SK-N-SH treated with all-trans-retinoic acid at 6 μM for 48 hours (cell line): Measurements from ENCODE around the gene PARP14.

Source experiments
- ATAC-seq: fragments of 200-7000 bp; cut with Tn5 transposase; 3 replicates; pipeline ENCODE4 v1.9.1; 2020; ENCODE audit warnings: mild to moderate bottlenecking, moderate library complexity
- ARNTL ChIP-seq: fragments of 450-650 bp; formaldehyde crosslinking; IDR thresholded peaks from 2 replicates; pipeline ENCODE4 v1.5.0; 2020; ENCODE audit warnings: low read depth, mild to moderate bottlenecking, moderate library complexity, borderline replicate concordance
- BACH2 ChIP-seq: fragments of 250-450 bp; sonication (Bioruptor Pico); IDR thresholded peaks from 2 replicates; pipeline ENCODE4 v1.9.0; 2021; ENCODE audit warnings: mild to moderate bottlenecking, borderline replicate concordance
- CSDC2 ChIP-seq: fragments of 250-450 bp; sonication (Bioruptor Pico); IDR thresholded peaks from 2 replicates; pipeline ENCODE4 v1.5.0; 2020; ENCODE audit warnings: mild to moderate bottlenecking, moderate library complexity
- ESRRG ChIP-seq: fragments of 250-450 bp; sonication (Bioruptor Pico); IDR thresholded peaks from 2 replicates; pipeline ENCODE4 v1.6.1; 2021; ENCODE audit warnings: mild to moderate bottlenecking
- GLIS3 ChIP-seq: fragments of 250-450 bp; sonication (Bioruptor Pico); IDR thresholded peaks from 2 replicates; pipeline ENCODE4 v1.5.0; 2020; ENCODE audit warnings: mild to moderate bottlenecking, moderate library complexity
- ISL1 ChIP-seq: fragments of 250-450 bp; sonication (Bioruptor Pico); IDR thresholded peaks from 2 replicates; pipeline ENCODE4 v2.1.2; 2022; ENCODE audit warnings: mild to moderate bottlenecking, moderate library complexity
- OSR1 ChIP-seq: fragments of 250-450 bp; sonication (Bioruptor Pico); IDR thresholded peaks from 2 replicates; pipeline ENCODE4 v1.8.0; 2022; ENCODE audit warnings: moderate library complexity, mild to moderate bottlenecking, inconsistent platforms
- PPARA ChIP-seq: fragments of 250-450 bp; sonication (Bioruptor Pico); IDR thresholded peaks from 2 replicates; pipeline ENCODE4 v1.5.0; 2020; ENCODE audit warnings: mild to moderate bottlenecking, borderline replicate concordance
- RARB ChIP-seq: fragments of 250-450 bp; sonication (Bioruptor Pico); IDR thresholded peaks from 2 replicates; pipeline ENCODE4 v1.8.0; 2021; ENCODE audit warnings: mild to moderate bottlenecking, moderate library complexity
- SNAI2 ChIP-seq: fragments of 250-450 bp; sonication (Bioruptor Pico); IDR thresholded peaks from 2 replicates; pipeline ENCODE4 v1.5.0; 2020; ENCODE audit warnings: mild to moderate bottlenecking, moderate library complexity
- TCF4 ChIP-seq: fragments of 250-450 bp; sonication (Bioruptor Pico); IDR thresholded peaks from 2 replicates; pipeline ENCODE4 v1.8.0; 2021; ENCODE audit warnings: mild to moderate bottlenecking, moderate library complexity, borderline replicate concordance
- ZC3H10 ChIP-seq: fragments of 250-450 bp; sonication (Bioruptor Pico); IDR thresholded peaks from 2 replicates; pipeline ENCODE4 v1.5.1; 2021; ENCODE audit warnings: mild to moderate bottlenecking, moderate library complexity
- ZFP3 ChIP-seq: fragments of 250-450 bp; sonication (Bioruptor Pico); IDR thresholded peaks from 2 replicates; pipeline ENCODE4 v1.5.0; 2020; ENCODE audit warnings: mild to moderate bottlenecking, moderate library complexity
- ZFP30 ChIP-seq: fragments of 450-650 bp; formaldehyde crosslinking; IDR thresholded peaks from 2 replicates; pipeline ENCODE4 v1.5.0; 2022; ENCODE audit warnings: mild to moderate bottlenecking, moderate library complexity
- ZNF565 ChIP-seq: fragments of 450-650 bp; formaldehyde crosslinking; conservative IDR thresholded peaks from 2 replicates; pipeline ENCODE4 v1.5.0; 2020; ENCODE audit warnings: low read depth, mild to moderate bottlenecking, moderate library complexity
- ZNF70 ChIP-seq: fragments of 450-650 bp; formaldehyde crosslinking; IDR thresholded peaks from 2 replicates; pipeline ENCODE4 v1.5.0; 2020; ENCODE audit warnings: mild to moderate bottlenecking, moderate library complexity
- ZNF8 ChIP-seq: fragments of 450-650 bp; formaldehyde crosslinking; IDR thresholded peaks from 2 replicates; pipeline ENCODE4 v1.5.0; 2020; ENCODE audit warnings: mild to moderate bottlenecking, moderate library complexity
- TF ChIP-seq, protein P1 (sequence below): fragments of 250-450 bp; sonication (Bioruptor Pico); IDR thresholded peaks from 2 replicates; pipeline ENCODE4 v1.5.1; 2020; ENCODE audit warnings: low read depth, mild to moderate bottlenecking, moderate library complexity
- TF ChIP-seq, protein P2 (sequence below): fragments of 250-450 bp; sonication (Bioruptor Pico); IDR thresholded peaks from 2 replicates; pipeline ENCODE4 v1.8.0; 2021; ENCODE audit warnings: low read depth, mild to moderate bottlenecking, moderate library complexity, borderline replicate concordance
- TF ChIP-seq, protein P3 (sequence below): fragments of 250-450 bp; sonication (Bioruptor Pico); IDR thresholded peaks from 2 replicates; pipeline ENCODE4 v1.8.0; 2020; ENCODE audit warnings: mild to moderate bottlenecking, moderate library complexity, borderline replicate concordance
- TF ChIP-seq, protein P4 (sequence below): fragments of 250-450 bp; sonication (Bioruptor Pico); IDR thresholded peaks from 2 replicates; pipeline ENCODE4 v1.5.1; 2021; ENCODE audit warnings: mild to moderate bottlenecking, moderate library complexity

The PARP14 gene

DNA sequence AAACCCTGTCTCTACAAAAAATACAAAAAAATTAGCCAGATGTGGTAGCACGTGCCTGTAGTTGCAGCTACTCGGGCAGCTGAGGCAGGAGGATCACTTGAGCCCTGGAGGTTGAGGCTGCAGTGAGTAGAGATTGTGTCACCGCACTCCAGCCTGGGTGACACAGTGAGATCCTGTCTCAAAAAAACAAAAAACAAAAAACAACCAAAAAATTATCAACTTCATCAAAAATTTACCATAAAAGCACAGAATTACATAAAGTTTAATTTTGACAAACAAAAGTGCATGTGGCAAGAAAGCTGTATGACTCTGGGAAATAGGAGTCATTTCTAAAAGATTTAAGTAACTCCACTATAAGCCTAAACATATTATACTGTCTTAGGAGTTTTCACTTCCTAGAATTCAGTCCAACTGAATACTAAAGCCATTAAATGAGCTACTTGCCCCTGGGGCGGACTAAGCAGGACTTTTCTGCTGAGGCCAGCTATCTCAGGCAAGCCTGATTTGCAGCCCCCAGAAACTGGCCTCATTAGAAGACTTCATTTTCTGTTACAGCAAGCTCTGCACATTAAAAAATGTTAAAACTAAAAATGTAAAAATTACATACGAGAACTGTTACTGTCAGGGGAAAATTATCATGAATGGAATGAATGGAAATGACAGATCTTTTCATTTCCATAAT is 90.0 kb downstream of the PARP14 start:
- ATAC-seq, result no peak
- TF ChIP-seq, protein P1, sequence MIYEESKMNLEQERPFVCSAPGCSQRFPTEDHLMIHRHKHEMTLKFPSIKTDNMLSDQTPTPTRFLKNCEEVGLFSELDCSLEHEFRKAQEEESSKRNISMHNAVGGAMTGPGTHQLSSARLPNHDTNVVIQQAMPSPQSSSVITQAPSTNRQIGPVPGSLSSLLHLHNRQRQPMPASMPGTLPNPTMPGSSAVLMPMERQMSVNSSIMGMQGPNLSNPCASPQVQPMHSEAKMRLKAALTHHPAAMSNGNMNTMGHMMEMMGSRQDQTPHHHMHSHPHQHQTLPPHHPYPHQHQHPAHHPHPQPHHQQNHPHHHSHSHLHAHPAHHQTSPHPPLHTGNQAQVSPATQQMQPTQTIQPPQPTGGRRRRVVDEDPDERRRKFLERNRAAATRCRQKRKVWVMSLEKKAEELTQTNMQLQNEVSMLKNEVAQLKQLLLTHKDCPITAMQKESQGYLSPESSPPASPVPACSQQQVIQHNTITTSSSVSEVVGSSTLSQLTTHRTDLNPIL, result no peak
- TF ChIP-seq ESRRG, result no peak
- TF ChIP-seq ARNTL, result no peak
- no peak for TF ChIP-seq BACH2
- TF ChIP-seq ZNF8 (CRISPR knock-in tag), result no peak
- TF ChIP-seq, protein P2, sequence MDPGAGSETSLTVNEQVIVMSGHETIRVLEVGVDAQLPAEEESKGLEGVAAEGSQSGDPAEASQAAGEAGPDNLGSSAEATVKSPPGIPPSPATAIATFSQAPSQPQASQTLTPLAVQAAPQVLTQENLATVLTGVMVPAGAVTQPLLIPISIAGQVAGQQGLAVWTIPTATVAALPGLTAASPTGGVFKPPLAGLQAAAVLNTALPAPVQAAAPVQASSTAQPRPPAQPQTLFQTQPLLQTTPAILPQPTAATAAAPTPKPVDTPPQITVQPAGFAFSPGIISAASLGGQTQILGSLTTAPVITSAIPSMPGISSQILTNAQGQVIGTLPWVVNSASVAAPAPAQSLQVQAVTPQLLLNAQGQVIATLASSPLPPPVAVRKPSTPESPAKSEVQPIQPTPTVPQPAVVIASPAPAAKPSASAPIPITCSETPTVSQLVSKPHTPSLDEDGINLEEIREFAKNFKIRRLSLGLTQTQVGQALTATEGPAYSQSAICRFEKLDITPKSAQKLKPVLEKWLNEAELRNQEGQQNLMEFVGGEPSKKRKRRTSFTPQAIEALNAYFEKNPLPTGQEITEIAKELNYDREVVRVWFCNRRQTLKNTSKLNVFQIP (CRISPR knock-in tag), result no peak
- no peak for TF ChIP-seq CSDC2 (CRISPR knock-in tag)
- TF ChIP-seq ISL1 (CRISPR knock-in tag), result no peak
- no peak for TF ChIP-seq ZC3H10 (CRISPR knock-in tag)
- TF ChIP-seq PPARA (CRISPR knock-in tag), result no peak
- TF ChIP-seq OSR1, result no peak
- no peak for TF ChIP-seq ZFP30 (CRISPR knock-in tag)
- TF ChIP-seq ZNF565 (CRISPR knock-in tag), result no peak

DNA sequence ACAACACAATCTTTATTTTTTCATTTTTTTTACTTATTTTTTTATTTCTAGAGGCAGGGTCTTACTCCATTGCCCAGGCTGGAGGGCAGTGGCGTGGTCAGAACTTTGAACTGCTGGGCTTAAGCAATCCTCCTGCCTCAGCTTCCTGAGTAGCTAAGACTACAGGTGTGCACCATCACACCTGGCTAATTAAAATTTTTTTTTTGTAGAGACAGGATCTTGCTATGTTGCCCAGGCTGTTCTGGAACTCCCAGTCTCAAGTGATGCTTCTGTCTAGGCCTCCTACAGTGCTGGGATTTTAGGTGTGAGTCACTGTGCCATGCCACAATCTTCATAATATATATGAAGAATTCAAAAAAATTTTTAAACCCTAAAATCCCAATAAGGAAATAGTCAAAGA is 92.2 kb downstream of the PARP14 start:
- TF ChIP-seq ZNF8 (CRISPR knock-in tag) (no peak), GLIS3 (no peak), ESRRG (no peak), CSDC2 (CRISPR knock-in tag) (no peak), BACH2 (no peak), ZNF70 (CRISPR knock-in tag) (no peak), ZC3H10 (CRISPR knock-in tag) (no peak), ZFP30 (CRISPR knock-in tag) (no peak), PPARA (CRISPR knock-in tag) (no peak), ISL1 (CRISPR knock-in tag) (no peak)
- TF ChIP-seq, protein P3, sequence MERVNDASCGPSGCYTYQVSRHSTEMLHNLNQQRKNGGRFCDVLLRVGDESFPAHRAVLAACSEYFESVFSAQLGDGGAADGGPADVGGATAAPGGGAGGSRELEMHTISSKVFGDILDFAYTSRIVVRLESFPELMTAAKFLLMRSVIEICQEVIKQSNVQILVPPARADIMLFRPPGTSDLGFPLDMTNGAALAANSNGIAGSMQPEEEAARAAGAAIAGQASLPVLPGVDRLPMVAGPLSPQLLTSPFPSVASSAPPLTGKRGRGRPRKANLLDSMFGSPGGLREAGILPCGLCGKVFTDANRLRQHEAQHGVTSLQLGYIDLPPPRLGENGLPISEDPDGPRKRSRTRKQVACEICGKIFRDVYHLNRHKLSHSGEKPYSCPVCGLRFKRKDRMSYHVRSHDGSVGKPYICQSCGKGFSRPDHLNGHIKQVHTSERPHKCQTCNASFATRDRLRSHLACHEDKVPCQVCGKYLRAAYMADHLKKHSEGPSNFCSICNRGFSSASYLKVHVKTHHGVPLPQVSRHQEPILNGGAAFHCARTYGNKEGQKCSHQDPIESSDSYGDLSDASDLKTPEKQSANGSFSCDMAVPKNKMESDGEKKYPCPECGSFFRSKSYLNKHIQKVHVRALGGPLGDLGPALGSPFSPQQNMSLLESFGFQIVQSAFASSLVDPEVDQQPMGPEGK, result no peak
- TF ChIP-seq, protein P2 (CRISPR knock-in tag), result no peak
- TF ChIP-seq, all 23 proteins: peak for 0
- ATAC-seq, result no peak

DNA sequence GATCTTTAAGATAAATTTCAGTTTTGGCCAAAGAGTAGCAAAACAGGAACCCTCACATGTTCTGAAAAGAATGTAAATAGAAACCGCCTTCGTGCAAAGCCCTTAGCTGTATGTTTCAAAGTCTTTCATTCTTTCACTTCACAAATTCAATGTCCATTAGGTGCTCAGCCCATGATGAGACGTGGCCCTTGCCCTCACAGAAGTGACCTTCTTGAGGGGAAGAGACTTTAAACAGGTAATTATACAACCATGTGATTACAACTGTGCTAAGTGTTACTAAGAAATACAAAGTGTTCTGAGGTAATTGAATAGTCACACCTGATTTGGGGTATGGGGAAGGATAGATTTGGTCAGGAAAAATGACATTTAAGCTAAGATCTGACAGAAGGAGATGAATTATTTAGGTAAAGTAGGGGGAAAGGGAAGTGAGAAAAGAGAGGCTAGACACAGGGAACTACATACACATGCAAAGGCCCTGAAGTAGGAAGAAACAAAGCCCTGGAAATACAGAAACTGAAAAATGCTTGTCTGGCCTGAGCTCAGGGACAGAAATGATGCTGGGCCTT is 93.4 kb downstream of the PARP14 start:
- no peak for ATAC-seq
- TF ChIP-seq GLIS3 (no peak), TCF4 (no peak), ISL1 (CRISPR knock-in tag) (no peak), RARB (CRISPR knock-in tag) (no peak), ZC3H10 (CRISPR knock-in tag) (no peak), ZFP3 (CRISPR knock-in tag) (no peak), PPARA (CRISPR knock-in tag) (no peak), SNAI2 (CRISPR knock-in tag) (no peak)
- TF ChIP-seq, protein P4, sequence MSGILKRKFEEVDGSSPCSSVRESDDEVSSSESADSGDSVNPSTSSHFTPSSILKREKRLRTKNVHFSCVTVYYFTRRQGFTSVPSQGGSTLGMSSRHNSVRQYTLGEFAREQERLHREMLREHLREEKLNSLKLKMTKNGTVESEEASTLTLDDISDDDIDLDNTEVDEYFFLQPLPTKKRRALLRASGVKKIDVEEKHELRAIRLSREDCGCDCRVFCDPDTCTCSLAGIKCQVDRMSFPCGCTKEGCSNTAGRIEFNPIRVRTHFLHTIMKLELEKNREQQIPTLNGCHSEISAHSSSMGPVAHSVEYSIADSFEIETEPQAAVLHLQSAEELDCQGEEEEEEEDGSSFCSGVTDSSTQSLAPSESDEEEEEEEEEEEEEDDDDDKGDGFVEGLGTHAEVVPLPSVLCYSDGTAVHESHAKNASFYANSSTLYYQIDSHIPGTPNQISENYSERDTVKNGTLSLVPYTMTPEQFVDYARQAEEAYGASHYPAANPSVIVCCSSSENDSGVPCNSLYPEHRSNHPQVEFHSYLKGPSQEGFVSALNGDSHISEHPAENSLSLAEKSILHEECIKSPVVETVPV (CRISPR knock-in tag), result no peak
- TF ChIP-seq, protein P1, result no peak
